A673 (cell line): ENCODE data around the gene SLC17A7. TPM values are rescaled to one million over a fixed set of nuclear protein-coding genes. Genes with fewer than 3 reads are reported as not detected.
A peak's percentile ranks its signal among the peaks of the same experiment; 100 is the strongest.

Experiments
- BruUV-seq: library from RNA; stranded (reverse); fragments of 400-500 nt; replicated peaks from 2 replicates; lab custom pipeline; 2021; lab: Mats Ljungman, UMichigan
- CTCF ChIA-PET: fragments of 300-600 bp; sonication (Branson Sonifier 250); formaldehyde crosslinking; loops from one replicate; lab custom pipeline; 2022; ENCODE audit warnings: antibody characterized with exemption; lab: Charles Lee
- POLR2A ChIA-PET: fragments of 300-600 bp; sonication (Branson Sonifier 250); formaldehyde crosslinking; loops from one replicate; lab custom pipeline; 2022; ENCODE audit warnings: antibody characterized with exemption; ENCODE audit not compliant: low non-redundant PET; lab: Charles Lee
- DNase-seq: peaks from one replicate; pipeline ENCODE4 v3.0.0-alpha.2; 2015; ENCODE audit warnings: low spot score
- H3K27ac ChIP-seq: fragments of 200-600 bp; sonication (generic); 2 replicates; pipeline ENCODE4 v1.5.1; 2016; ENCODE audit warnings: mixed run types, low read depth, mild to moderate bottlenecking, mixed read lengths, antibody characterized with exemption, low read length; ENCODE audit not compliant: poor library complexity, severe bottlenecking
- H3K27me3 ChIP-seq: fragments of 200-600 bp; sonication (generic); replicated peaks from 2 replicates; pipeline ENCODE4 v1.6.1; 2017; ENCODE audit warnings: mixed run types, low read depth, mild to moderate bottlenecking, mixed read lengths, antibody characterized with exemption, low read length; ENCODE audit not compliant: insufficient read depth, poor library complexity
- H3K36me3 ChIP-seq: fragments of 200-600 bp; sonication (generic); 2 replicates; pipeline ENCODE4 v1.6.1; 2016; ENCODE audit warnings: mixed run types, mild to moderate bottlenecking, mixed read lengths, antibody characterized with exemption, low read length; ENCODE audit not compliant: insufficient read depth, poor library complexity, severe bottlenecking
- H3K4me1 ChIP-seq: fragments of 200-600 bp; sonication (generic); 2 replicates; pipeline ENCODE4 v1.6.1; 2017; ENCODE audit warnings: mixed run types, mild to moderate bottlenecking, mixed read lengths, antibody characterized with exemption, low read length; ENCODE audit not compliant: insufficient read depth, poor library complexity, severe bottlenecking
- H3K4me3 ChIP-seq: fragments of 200-600 bp; sonication (generic); 2 replicates; pipeline ENCODE4 v1.5.1; 2016; ENCODE audit warnings: low read depth, mixed run types, mild to moderate bottlenecking, mixed read lengths, low read length; ENCODE audit not compliant: poor library complexity, severe bottlenecking
- H3K9me3 ChIP-seq: fragments of 200-600 bp; sonication (generic); 2 replicates; pipeline ENCODE4 v1.6.1; 2016; ENCODE audit warnings: mixed run types, low read depth, mild to moderate bottlenecking, mixed read lengths, antibody characterized with exemption, low read length; ENCODE audit not compliant: poor library complexity, severe bottlenecking
- CTCF ChIP-seq: fragments of 300-800, 200-600 bp; sonication (generic); conservative IDR thresholded peaks from 2 replicates; pipeline ENCODE4 v1.5.1; 2017; ENCODE audit warnings: low read depth, mild to moderate bottlenecking, antibody characterized with exemption, low read length, moderate library complexity, mixed read lengths
- EZH2 ChIP-seq: fragments of 200-600 bp; sonication (generic); IDR thresholded peaks from 2 replicates; pipeline ENCODE4 v1.6.1; 2017; ENCODE audit warnings: borderline replicate concordance, low read depth, mild to moderate bottlenecking, mixed read lengths, antibody characterized with exemption, low read length; ENCODE audit not compliant: poor library complexity, severe bottlenecking
- intact Hi-C: fragments of 100-400 bp; cut with micrococcal nuclease; formaldehyde crosslinking; loops from one replicate; pipeline ENCODE4 v1.10.0; 2022; ENCODE audit not compliant: unreplicated experiment
- total RNA-seq: library from RNA; stranded (reverse); gene quantifications from 2 replicates; pipeline ENCODE4 v1.2.3, GENCODE V29; 2021

Gene SLC17A7
- total RNA-seq, 1 experiment from 2014 or later, result 1.7 TPM

- Histone ChIP-seq H3K4me3 (peak within 1 kb of the TSS; percentile 59), H3K4me1 (peaks cover 19% of the 10 kb centered on the region), H3K36me3 (peaks cover 19% of the 10 kb centered on the region), H3K27me3 (no peaks in the 10 kb centered on the region), H3K9me3 (no peaks in the 10 kb centered on the region), H3K27ac (peak within 1 kb of the TSS; percentile 94)
- DNase-seq, result peak; percentile 99
- TF ChIP-seq EZH2 (no peak), CTCF (no peak)
- CTCF ChIA-PET, result interaction anchor here (0.6 to 1.0 kb wide), 2 partner anchors 23 to 48 kb away, joined by 3 read pairs; no protein-coding TSS in a partner anchor
- intact Hi-C loops, result loop anchor here (2.0 kb wide), 1 partner anchor 44 kb away; the partner anchor contains the start of gene RPS11
- BruUV-seq, result TSS peak; percentile 24
- POLR2A ChIA-PET, result interaction anchor here (0.7 kb wide), 1 partner anchor 876 kb away, joined by 5 read pairs; no protein-coding TSS in a partner anchor
These were observed 11.9 kb upstream of the SLC17A7 start, which contains the start of gene ALDH16A1 for GRCh38 chr19:49453013-49453756. TSS of gene ALDH16A1 (plus strand) at chr19:49453225. CDS start at chr19:49453332, 107 bp downstream.

- POLR2A ChIA-PET, result interaction anchor here (0.5 kb wide), 1 partner anchor 315 kb away, joined by 24 read pairs; the partner anchor contains the start of gene AP2A1
- BruUV-seq, result TSS peak; percentile 82
These were observed 10.3 kb upstream of the SLC17A7 start, which contains the start of gene PIH1D1 for GRCh38 chr19:49451430-49452181. TSS of gene PIH1D1 (minus strand) at chr19:49451814. CDS start at chr19:49451574, 240 bp downstream.

More at GRCh38 chr19:49451430-49452181, 10.3 kb upstream of the SLC17A7 start, which contains the start of gene PIH1D1:
- peaks cover 19% of the 10 kb centered on the region for H3K36me3 ChIP-seq
- H3K27ac ChIP-seq, result peak within 1 kb of the TSS; percentile 94
- CTCF ChIA-PET, result interaction anchor here (0.7 to 1.3 kb wide), 2 partner anchors 24 to 118 kb away, joined by 3 to 7 read pairs; no protein-coding TSS in a partner anchor
- peaks cover 34% of the 10 kb centered on the region for H3K4me1 ChIP-seq
- no peak for TF ChIP-seq CTCF
- no peak for TF ChIP-seq EZH2
- no peaks in the 10 kb centered on the region for H3K27me3 ChIP-seq
- H3K4me3 ChIP-seq, result peak within 1 kb of the TSS; percentile 98
- intact Hi-C loops, result loop anchor here (1.0 to 2.0 kb wide), 2 partner anchors 36 to 45 kb away; partner anchors contain the start of genes RPL13A and RPS11
- no peaks in the 10 kb centered on the region for H3K9me3 ChIP-seq
- peak; percentile 100 for DNase-seq
